HK-2 (cell line): Measurements from ENCODE around the gene CATSPERD.

Experiments used
- DNase-seq: peaks from one replicate; pipeline ENCODE4 v3.0.0-alpha.2; 2018; ENCODE audit not compliant: unreplicated experiment

Gene CATSPERD

DNA sequence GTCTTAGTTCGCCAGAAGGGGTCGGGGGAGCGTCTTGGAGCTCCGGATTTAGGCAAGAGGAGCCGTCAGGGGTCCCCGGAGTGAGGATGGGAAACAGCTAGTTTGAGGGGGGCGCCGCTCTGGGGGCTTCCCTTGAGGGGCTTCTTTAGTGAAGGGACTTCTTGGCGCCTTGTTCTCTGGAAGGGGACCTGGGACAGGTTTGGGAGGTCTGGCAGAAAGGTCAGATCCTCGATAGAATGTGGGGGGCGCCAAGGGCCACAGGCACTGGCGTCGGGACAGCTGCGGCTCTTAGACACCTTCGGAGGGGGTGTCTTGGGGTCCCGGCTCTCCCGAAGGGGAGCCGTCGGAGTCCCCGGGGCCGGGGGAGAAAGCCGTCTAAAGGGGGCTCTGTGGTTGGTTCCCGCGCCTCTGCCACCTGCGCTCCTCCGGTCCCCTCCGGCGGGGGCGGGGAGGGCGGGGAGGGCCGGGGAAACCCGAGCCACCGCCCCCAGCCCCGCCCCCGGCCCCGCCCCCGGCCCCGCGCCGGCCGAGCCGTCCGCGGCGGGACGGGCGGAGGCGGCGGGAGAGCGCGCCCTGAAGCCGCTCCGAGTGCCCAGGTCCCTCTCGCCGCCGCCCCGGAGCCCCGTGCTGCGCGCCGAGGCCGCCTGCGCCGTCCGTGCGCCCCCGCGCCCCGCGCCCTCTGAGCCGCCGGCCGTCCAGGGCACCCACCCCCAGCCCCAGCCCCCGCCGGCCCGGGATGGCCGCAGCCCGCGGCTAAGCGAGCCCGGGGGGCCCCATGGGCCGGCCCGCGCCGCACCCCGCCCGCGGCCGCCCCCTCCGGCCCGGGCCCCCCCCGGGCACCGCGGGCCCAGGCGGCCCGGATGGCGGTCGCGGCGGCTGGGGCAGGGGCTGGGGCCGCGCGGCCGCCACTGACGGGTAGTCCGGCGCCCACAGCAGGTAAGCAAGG is 84.4 kb downstream of the CATSPERD start, which contains the start of gene NRTN:
NRTN (plus strand) TSS at position 552 of the 946 bp plus-strand sequence. CDS start 19,099 bp downstream, outside the sequence.
- peak; percentile 44 for DNase-seq

GRCh38 chr19:5805462-5806132 is 85.2 kb downstream of the CATSPERD start:
- DNase-seq = peak; percentile 74

GRCh38 chr19:5806133-5806489 is 85.7 kb downstream of the CATSPERD start:
- no peak for DNase-seq

GRCh38 chr19:5806905-5807304 is 86.5 kb downstream of the CATSPERD start:
- no peak for DNase-seq

GRCh38 chr19:5808120-5808816 is 87.8 kb downstream of the CATSPERD start:
- DNase-seq = no peak

GRCh38 chr19:5809053-5809452 is 88.6 kb downstream of the CATSPERD start:
- DNase-seq = no peak

- DNase-seq = no peak
Measured at GRCh38 chr19:5809469-5809868, 89.0 kb downstream of the CATSPERD start.

- DNase-seq = no peak
Measured at GRCh38 chr19:5811117-5811516, 90.7 kb downstream of the CATSPERD start.

GRCh38 chr19:5814123-5814851 is 93.8 kb downstream of the CATSPERD start:
- no peak for DNase-seq

DNA sequence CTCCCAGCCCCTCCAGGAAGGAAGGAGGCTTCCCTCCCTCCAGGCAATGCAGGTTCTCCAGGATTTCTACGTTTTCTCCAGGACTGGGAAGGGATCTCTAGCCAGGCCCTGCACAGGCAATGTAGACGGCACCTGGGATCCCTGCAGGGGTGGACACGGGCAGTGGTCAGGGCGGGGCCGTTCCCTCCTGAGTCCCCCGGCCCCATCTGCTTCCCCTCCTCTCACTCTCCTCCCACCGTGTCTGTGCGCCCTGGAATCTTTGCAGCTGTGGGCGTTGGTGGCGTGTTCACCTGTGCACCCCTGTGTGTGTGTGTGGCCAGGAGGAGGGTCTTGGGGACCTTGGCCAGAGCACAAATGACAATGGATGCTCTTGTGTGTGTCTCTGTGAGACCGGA is 94.4 kb downstream of the CATSPERD start:
- DNase-seq = no peak

DNA sequence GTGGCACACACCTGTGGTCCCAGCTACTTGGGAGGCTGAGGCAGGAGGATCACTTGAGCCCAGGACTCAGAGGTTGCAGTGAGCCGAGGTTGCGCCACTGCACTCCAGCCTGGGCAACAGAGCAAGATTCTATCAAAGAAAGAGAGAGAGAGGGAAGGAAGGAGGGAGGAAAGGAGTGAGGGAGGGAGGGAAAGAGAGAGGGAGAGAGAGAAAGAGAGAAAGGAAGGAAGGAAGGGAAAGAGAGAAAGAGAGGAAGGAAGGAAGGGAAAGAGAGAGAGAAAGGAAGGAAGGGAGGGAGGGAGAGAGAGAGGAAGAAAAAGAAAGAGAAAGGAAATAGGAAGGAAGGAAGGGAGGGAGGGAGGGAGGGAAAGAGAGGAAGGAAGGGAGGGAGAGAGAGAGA is 96.8 kb downstream of the CATSPERD start:
- no peak for DNase-seq

- no peak for DNase-seq
Measured at GRCh38 chr19:5818594-5818993, 98.2 kb downstream of the CATSPERD start.

GRCh38 chr19:5820785-5821184 is 100.3 kb downstream of the CATSPERD start:
- no peak for DNase-seq

GRCh38 chr19:5821521-5822180 is 101.2 kb downstream of the CATSPERD start:
- no peak for DNase-seq

- no peak for DNase-seq
Measured at GRCh38 chr19:5822181-5822844, 101.9 kb downstream of the CATSPERD start.

DNA sequence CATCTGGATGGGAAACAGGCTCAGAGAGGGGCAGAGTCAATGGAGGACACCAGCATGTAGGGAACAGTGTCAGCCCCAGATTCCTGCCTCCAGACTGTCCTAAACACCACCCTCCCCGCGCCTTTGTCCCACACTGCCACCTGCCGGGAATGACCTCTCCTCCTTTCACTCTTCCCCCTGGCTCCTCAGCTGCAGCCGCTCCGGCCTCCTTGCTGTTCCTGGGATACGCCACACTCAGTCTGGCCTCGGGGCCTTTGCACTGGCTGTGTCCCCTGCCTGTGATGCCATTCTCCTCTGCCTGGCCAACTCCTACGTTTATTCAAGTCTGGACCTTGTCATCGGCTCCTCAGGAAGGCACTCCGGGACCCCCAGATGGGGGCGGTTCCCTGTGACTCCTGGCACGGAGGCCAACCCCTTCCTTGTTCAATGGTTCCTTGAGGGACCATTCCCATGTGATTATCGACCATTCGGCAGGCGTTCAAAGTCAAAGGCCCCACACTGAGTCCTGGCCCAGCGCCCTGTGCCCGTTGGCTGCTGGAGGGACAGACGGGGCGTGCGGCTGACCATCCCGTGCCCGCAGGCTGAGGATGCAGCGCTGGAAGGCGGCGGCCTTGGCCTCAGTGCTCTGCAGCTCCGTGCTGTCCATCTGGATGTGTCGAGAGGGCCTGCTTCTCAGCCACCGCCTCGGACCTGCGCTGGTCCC is 103.3 kb downstream of the CATSPERD start:
- DNase-seq = no peak

- DNase-seq = no peak
Measured at GRCh38 chr19:5824751-5825150, 104.3 kb downstream of the CATSPERD start.

- no peak for DNase-seq
Measured at GRCh38 chr19:5825178-5825577, 104.7 kb downstream of the CATSPERD start.

DNA sequence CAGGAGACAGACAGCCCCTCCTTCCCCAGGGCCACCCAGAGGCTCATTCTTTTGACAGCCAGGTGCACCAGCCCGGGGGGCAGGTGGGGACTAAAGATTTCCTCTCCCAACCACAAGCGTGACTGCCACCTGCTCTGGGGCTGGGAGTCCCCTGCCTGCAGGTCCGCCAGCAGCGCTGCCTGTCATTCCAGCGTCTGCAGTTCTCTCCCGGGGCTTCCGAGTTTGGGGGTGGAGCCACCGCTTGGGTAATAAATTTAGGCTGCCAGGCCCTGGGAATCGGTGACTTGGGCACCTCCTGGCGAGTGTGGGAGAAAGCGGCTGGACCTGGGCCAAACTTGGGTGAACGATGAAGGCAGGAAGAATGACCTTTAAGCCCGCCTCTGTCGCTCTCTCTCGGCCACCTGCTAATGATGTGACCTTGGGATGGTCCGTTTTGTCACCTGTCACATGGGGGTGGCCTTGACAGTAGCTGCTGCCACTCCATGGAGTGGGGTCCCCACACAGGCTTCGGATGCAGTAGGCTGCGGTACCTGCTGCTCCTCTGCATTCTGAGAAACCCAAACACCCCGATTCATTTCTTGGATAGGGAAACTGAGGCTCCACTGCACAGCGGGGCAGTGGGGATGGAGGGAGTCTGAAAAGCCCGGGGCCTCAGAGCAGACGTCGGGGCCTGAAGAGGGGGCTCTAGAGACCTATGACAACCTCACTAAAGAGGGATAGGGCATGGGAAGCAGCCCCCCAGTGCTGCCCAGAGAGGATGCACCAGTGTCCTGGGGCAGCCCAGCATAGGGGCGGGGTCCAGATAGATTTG is 106.3 kb downstream of the CATSPERD start:
- DNase-seq = no peak
